Activated T-cell treated with anti-CD3 and anti-CD28 coated beads, Interleukin-2, amount 50 U/mL, for 72 hours (primary cell): ENCODE measurements around the gene PRDM8. TPM values are rescaled to one million over a fixed set of nuclear protein-coding genes. Genes with fewer than 3 reads are reported as not detected.
"Not testable (repeated sequence)": the region's sequence is repeated elsewhere in the genome, so short reads cannot be mapped to it uniquely, and the experiment has no call there.

ENCODE experiments used
- ATAC-seq, 2 donors: fragments of 150-1000 bp; cut with Tn5 transposase; replicated peaks in 1 of 2; 2 replicates each; pipeline ENCODE4 v1.10.0; 2021; ENCODE audit warnings: moderate library complexity in 2 of 2, mild to moderate bottlenecking in 1 of 2
- DNase-seq, 2 donors: peaks; one replicate each; pipeline ENCODE4 v3.0.0; 2021 to 2022; ENCODE audit warnings: mixed read lengths in 1 of 2
- H3K27ac Mint-ChIP-seq: one replicate; pipeline ENCODE4 v1.8.0; 2022; ENCODE audit warnings: mild to moderate bottlenecking, moderate library complexity, mixed read lengths
- H3K27me3 Mint-ChIP-seq: one replicate; pipeline ENCODE4 v1.8.0; 2022; ENCODE audit warnings: low read depth, mixed read lengths
- H3K36me3 Mint-ChIP-seq, 2 donors: one replicate each; pipeline ENCODE4 v1.8.0; 2022; ENCODE audit warnings: mixed read lengths in 2 of 2, mild to moderate bottlenecking in 1 of 2; ENCODE audit not compliant: insufficient read depth in 2 of 2
- H3K4me1 Mint-ChIP-seq: one replicate; pipeline ENCODE4 v1.8.0; 2022; ENCODE audit warnings: low read depth, mixed read lengths
- H3K4me3 Mint-ChIP-seq, 2 donors: one replicate each; pipeline ENCODE4 v1.8.0; 2022; ENCODE audit warnings: mild to moderate bottlenecking in 2 of 2, mixed read lengths in 2 of 2, moderate library complexity in 2 of 2
- H3K9me3 Mint-ChIP-seq, 2 donors: one replicate each; pipeline ENCODE4 v1.8.0; 2022; ENCODE audit warnings: mixed read lengths in 2 of 2
- total RNA-seq, 2 donors: library from RNA; stranded (reverse); gene quantifications; one replicate each; pipeline ENCODE4 v1.2.3, GENCODE V29; 2022

PRDM8 gene
- total RNA-seq, 2 donors from 2014 or later = 1.8 to 3.3 TPM

DNA sequence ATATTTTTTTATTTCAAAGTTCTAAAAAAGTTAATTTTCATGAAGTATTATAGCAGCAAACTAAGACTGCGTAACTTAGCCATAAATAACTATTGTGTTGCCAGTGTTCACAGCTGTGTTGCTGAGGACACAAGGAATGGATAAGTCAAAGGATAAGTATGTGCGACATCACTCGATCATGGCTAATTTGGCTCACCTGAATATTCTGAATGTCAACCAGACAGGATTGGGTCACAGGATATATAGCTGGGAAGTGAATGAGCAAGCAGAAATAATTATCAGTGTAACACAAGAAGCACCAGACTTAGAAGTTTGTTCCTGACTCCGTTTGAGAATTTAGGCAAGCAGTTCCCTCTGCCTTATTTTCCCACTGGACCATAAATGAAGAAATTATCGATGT, 33.9 kb downstream of the PRDM8 start:
- Mint-ChIP-seq H3K9me3 (no peaks in the 10 kb centered on the region), H3K27ac (no peak overlapping the region), H3K4me1 (no peaks in the 10 kb centered on the region), H3K27me3 (peaks cover 25% of the 10 kb centered on the region), H3K36me3 (no peaks in the 10 kb centered on the region), H3K4me3 (no peak overlapping the region)
- DNase-seq = no peak
- ATAC-seq = no peak

DNA sequence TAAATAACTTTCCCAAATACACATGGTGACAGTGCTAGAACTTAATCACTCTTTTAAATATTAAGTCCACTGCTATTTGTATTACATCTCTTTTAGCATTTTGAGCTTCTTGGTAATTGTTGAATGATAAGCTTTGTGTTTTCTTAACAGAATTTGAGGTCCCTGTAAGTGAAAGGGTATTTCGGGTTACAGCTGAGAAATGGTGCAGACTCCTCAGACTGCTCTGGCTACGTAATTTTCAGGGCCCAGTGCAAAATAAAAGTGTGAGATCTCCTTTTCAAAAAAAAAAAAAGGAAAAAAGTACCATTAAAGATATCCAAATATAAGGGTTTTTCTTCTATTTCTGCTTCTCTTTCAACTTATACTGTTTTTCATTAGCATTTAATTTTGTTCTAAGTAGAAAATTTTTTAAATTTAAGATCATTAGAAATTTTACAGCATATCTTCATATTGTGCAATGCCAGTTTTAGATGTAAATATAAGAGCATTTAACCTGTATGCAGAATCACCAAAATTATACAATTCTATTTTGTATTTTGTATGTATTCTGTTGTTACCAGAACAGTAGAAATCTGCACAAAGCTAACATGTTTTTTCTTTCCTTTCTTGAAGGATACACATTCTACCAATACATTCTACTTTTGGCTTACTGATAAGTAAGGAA, 35.5 kb downstream of the PRDM8 start:
- no peak for DNase-seq
- Mint-ChIP-seq H3K4me1 (no peaks in the 10 kb centered on the region), H3K36me3 (no peaks in the 10 kb centered on the region), H3K9me3 (no peaks in the 10 kb centered on the region), H3K27me3 (peaks cover 26% of the 10 kb centered on the region), H3K27ac (no peak overlapping the region), H3K4me3 (no peak overlapping the region)
- ATAC-seq = no peak

DNA sequence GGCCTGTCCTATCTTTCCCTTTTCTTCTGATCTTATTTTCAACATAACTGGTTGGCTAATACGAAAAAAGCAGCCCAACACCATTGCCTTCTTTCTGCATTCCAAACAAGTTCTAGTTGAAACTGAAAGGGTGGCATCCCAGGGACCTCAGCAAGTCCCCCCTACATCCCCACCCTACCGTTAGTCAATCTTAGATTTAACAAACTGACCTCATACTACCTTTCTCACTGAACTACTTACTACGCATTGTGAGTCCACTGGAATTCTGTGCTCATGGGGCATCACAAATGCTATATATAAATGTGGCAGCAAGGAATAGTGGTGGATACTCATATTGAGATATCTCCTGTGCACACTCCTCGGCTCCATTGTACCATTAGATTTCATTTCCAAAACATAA, 36.1 kb downstream of the PRDM8 start:
- ATAC-seq (no peak), DNase-seq (no peak)
- H3K4me3 Mint-ChIP-seq = no peak overlapping the region
- H3K4me1 Mint-ChIP-seq = no peaks in the 10 kb centered on the region
- no peaks in the 10 kb centered on the region for H3K36me3 Mint-ChIP-seq
- H3K27me3 Mint-ChIP-seq = peaks cover 22% of the 10 kb centered on the region
- H3K27ac Mint-ChIP-seq = no peak overlapping the region
- no peaks in the 10 kb centered on the region for H3K9me3 Mint-ChIP-seq

DNA sequence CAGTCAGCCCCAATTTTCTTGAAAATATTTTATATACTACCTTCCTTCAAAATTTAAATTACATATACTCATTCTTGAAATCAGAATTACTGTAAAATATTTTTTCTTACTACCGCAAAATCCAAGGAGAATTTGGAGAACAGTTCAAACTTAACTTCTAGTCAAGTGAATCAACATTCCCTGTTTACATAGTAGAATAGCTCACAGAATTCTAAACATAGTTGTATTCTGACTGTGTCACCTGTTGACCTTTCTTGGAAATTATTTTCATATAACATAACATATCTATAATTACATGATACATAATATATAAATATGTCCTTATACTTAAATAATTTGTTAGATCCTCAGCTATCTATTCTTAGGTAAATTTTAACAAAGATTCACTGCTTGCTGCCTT, 38.1 kb downstream of the PRDM8 start:
- Mint-ChIP-seq H3K36me3 (no peaks in the 10 kb centered on the region), H3K4me3 (no peak overlapping the region), H3K27me3 (peaks cover 11% of the 10 kb centered on the region), H3K4me1 (no peaks in the 10 kb centered on the region), H3K9me3 (no peaks in the 10 kb centered on the region), H3K27ac (no peak overlapping the region)
- ATAC-seq (no peak), DNase-seq (no peak)

DNA sequence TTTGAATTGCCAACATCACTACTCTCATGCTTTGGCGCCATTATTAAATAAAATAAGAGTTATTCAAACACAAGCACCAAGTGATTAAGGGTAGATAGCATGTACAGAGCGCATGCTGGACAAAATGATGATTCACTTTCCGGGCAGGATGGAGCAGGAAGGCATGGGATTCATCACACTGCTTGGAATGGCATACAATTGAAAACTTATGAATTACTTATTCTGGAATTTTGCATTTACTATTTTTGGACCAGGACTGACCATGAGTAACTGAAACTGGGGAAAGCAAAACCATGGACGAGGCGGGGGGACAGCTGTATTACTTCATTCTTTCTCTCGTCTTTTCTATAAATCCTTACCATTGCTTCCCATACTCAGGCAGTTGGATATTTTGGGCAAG, 40.7 kb downstream of the PRDM8 start:
- Mint-ChIP-seq H3K27ac (no peak overlapping the region), H3K4me3 (no peak overlapping the region), H3K9me3 (no peaks in the 10 kb centered on the region), H3K4me1 (no peaks in the 10 kb centered on the region), H3K36me3 (no peaks in the 10 kb centered on the region), H3K27me3 (peaks cover 7% of the 10 kb centered on the region)
- DNase-seq = no peak
- no peak for ATAC-seq

DNA sequence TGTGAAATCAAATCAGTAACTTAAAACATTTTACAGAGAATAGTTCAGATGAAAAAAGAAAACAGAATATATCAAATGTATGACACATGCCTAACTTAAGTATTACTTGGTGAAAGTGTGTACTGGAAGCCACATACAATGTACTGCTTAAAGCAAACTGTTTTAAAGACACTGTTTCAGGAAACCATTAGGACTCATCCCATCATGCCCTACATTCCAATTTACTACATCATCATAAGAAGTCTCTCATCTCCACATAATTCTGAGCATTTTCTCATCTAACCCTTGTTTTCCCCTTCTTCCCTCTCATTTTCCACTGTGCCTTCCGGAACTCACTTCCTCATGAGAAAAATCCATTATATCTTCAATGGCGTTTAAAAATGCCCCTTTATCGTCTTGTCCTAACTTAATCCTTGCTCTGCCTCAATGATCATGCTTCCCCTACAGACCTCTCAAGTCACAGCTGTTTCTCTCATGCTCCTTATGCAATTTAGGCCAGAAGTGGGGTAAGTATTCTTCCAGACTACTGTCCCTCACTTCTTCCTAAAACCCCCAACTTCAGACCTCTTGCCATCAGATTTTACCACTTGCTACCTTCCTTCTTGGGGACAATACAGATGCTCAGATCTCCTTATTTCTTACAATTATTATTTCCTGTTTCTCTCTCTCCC, 42.3 kb downstream of the PRDM8 start:
- H3K4me3 Mint-ChIP-seq = no peak overlapping the region
- no peaks in the 10 kb centered on the region for H3K9me3 Mint-ChIP-seq
- no peak for ATAC-seq
- DNase-seq = no peak
- H3K27ac Mint-ChIP-seq = no peak overlapping the region
- H3K27me3 Mint-ChIP-seq = peaks cover 16% of the 10 kb centered on the region
- H3K36me3 Mint-ChIP-seq = no peaks in the 10 kb centered on the region
- H3K4me1 Mint-ChIP-seq = no peaks in the 10 kb centered on the region

DNA sequence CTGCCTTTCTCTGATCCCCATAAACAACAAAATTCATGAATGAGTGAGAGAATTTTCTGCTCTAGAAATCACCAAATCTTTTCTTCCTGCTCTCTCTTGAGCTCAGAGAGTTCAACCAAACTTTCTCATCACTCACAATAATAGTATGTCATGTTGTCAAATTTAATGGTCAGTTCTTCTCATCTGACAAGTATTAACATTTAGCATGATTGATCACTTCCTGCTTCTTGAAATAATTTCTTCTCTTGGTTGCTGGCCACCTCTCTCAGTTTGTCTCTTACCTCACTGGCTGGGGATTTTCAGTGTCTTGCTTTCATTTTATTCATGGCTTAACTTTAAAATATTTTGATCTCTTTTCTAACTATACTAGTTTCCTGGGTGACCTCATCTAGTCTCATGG, 43.7 kb downstream of the PRDM8 start:
- DNase-seq (no peak), ATAC-seq (no peak)
- Mint-ChIP-seq H3K27me3 (peaks cover 14% of the 10 kb centered on the region), H3K4me1 (no peaks in the 10 kb centered on the region), H3K9me3 (no peaks in the 10 kb centered on the region), H3K36me3 (no peaks in the 10 kb centered on the region), H3K27ac (no peak overlapping the region), H3K4me3 (no peak overlapping the region)

DNA sequence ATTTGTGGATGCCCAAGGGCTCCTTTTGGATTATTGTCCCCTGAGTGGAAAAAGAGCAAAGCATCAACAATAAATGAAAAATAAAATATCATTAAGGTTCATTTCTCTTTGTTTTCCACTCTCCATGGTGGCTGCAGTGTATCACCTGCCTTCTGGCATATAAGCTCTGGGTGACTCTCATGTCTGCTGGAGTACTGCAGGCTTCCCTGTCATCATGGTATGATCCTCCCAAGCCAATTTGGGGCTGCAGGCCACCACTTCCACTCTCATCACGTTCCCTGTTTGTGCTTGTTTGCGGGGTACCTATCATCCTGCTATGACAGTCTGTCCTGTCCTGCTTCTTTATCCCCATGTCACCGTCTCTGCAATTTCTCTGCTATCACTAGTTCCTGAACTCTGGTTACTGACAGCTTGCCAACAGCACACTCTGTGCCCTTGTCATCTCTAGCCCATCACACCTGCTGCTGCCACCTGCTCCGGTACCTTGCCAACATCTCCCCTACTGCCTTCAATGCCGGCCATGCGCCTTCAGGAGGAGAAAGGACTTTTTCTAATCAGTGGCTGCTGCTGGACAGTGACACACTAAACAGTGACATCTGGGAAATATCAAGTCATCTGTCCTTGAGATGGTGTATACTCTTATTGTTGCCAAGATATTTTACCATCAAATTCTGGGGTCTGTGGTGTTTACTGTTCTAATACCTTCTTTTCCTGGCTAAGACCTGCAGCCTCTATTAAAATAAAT, 46.1 kb downstream of the PRDM8 start:
- ATAC-seq = no peak

DNA sequence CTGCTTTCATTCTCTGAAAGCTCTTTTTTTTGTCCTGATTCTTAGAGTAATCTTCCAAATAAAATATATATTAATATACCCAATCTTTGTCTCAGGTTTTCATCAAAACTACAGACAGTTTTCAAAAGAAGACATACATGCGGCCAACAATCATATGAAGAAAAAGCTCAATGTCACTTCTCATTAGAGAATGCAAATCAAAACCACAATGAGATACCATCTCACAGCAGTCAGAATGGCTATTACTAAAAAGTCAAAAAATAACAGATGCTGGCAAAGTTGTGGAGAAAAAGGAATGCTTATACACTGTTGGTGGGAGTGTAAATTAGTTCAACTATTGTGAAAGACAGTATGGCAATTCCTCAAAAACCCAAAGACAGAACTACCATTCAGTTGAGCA, 50.2 kb downstream of the PRDM8 start:
- not testable (repeated sequence) for H3K4me3 Mint-ChIP-seq, H3K36me3 Mint-ChIP-seq

More for the DNA sequence above, 46.1 kb downstream of the PRDM8 start:
- no peak overlapping the region for H3K4me3 Mint-ChIP-seq
- no peaks in the 10 kb centered on the region for H3K4me1 Mint-ChIP-seq
- H3K27ac Mint-ChIP-seq = no peak overlapping the region
- H3K27me3 Mint-ChIP-seq = peaks cover 16% of the 10 kb centered on the region
- DNase-seq = no peak
- no peaks in the 10 kb centered on the region for H3K36me3 Mint-ChIP-seq
- H3K9me3 Mint-ChIP-seq = no peaks in the 10 kb centered on the region

DNA sequence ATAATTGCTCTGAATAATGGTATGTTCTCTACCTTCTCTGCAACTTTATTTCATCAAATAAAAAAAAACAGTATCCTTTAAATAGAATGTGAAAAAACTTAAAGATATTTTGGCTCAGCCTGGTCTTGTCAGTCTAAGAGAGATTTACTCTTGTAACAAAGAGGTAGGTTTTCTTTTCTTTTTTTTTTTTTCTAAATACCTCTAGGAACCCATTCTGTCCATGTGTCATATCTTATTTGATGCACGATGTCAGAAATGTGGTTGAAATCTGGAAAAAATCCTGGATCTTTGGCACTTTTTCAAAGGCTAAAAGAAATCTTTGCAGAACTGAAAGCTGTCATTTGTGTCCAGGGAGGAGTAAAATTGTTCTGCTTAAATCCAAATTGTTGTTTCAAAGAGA, 51.8 kb downstream of the PRDM8 start:
- Mint-ChIP-seq H3K9me3 (no peaks in the 10 kb centered on the region), H3K27ac (no peak overlapping the region), H3K4me1 (no peaks in the 10 kb centered on the region), H3K27me3 (peaks cover 13% of the 10 kb centered on the region), H3K4me3 (no peak overlapping the region), H3K36me3 (no peaks in the 10 kb centered on the region)
- no peak for ATAC-seq
- DNase-seq = no peak

More for the DNA sequence above, 50.2 kb downstream of the PRDM8 start:
- not testable (repeated sequence) for H3K27ac Mint-ChIP-seq, H3K9me3 Mint-ChIP-seq, ATAC-seq, H3K4me1 Mint-ChIP-seq, DNase-seq
- H3K27me3 Mint-ChIP-seq = peaks cover 22% of the 10 kb centered on the region

DNA sequence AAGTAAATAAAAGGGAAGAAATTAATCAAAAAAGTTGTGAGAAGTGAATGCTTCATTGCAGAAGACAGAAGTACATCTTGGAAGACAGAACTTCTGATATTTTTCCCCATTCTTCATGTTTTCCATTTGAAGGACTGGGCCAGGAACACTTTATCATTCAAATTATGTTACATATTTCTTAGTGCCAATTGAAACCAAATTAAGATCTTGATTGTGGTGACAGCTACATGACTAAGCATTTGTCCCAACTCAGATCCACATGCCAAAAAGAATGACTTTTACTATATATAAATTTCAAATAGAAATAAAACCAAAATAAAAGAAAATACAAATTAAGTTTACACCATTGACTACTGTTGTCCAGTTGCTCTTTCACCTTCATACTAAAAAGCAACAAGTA, 55.1 kb downstream of the PRDM8 start:
- Mint-ChIP-seq H3K27ac (no peak overlapping the region), H3K9me3 (no peaks in the 10 kb centered on the region), H3K4me1 (no peaks in the 10 kb centered on the region), H3K27me3 (peaks cover 25% of the 10 kb centered on the region), H3K36me3 (no peaks in the 10 kb centered on the region), H3K4me3 (no peak overlapping the region)
- ATAC-seq (no peak), DNase-seq (no peak)

DNA sequence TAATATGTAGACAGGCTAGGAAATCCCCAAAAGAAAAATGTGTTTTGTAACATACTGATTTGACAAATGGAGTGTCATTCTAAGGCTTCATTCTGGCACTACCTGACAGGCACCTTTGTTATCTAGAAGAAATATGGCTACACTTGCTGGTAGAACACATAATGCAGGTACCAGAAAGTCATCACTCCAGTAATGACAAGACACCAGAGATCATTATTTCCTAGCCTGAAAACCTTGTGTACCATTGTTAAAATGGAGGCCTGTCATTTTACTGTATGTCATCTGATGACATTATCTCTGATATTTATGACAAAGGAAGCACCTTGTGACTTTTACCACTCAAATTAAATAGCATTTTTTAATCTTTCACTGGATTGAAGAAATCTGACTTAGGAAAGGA, 55.6 kb downstream of the PRDM8 start:
- H3K27me3 Mint-ChIP-seq = peaks cover 25% of the 10 kb centered on the region
- no peak overlapping the region for H3K4me3 Mint-ChIP-seq
- no peaks in the 10 kb centered on the region for H3K4me1 Mint-ChIP-seq
- ATAC-seq = no peak
- no peaks in the 10 kb centered on the region for H3K9me3 Mint-ChIP-seq
- H3K36me3 Mint-ChIP-seq = no peaks in the 10 kb centered on the region
- no peak for DNase-seq
- H3K27ac Mint-ChIP-seq = no peak overlapping the region

DNA sequence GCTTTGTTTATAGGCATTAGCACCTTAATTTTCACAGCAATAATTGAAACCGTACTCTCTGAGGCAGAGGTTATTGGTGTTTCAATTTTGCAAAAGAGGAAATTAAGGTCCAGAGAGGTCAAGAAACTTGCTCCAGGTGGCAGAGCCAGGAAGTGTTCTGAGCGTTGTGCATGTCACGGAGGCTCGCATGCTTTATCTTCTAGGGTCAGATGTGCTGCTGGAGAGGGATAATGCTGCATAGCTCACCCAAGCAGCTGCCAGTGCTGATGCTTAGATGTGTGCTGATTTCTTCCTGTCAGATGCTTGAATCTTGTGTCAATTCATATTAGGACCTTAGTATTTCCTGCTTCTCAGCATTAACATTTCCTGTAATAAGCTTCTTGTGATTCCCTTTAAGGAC, 56.2 kb downstream of the PRDM8 start:
- Mint-ChIP-seq H3K4me3 (no peak overlapping the region), H3K27me3 (peaks cover 25% of the 10 kb centered on the region), H3K9me3 (no peaks in the 10 kb centered on the region), H3K4me1 (no peaks in the 10 kb centered on the region), H3K36me3 (no peaks in the 10 kb centered on the region), H3K27ac (no peak overlapping the region)
- ATAC-seq = no peak
- DNase-seq = no peak
